GM12878 (cell line): ENCODE measurements around the gene CDH4. TPM values are rescaled to one million over a fixed set of nuclear protein-coding genes. Genes with fewer than 3 reads are reported as not detected.

ENCODE experiments used
- ATAC-seq: fragments of 200-7000 bp; cut with Tn5 transposase; 3 replicates; pipeline ENCODE4 v1.9.1; 2020; ENCODE audit warnings: mild to moderate bottlenecking, moderate library complexity
- BruUV-seq: library from RNA; stranded (reverse); fragments of 400-500 nt; replicated peaks from 2 replicates; lab custom pipeline; 2021; lab: Mats Ljungman, UMichigan
- CTCF ChIA-PET: fragments of 300-600 bp; sonication (Branson Sonifier 250); formaldehyde crosslinking; extraction: SDS; loops from one replicate; lab custom pipeline; 2021; ENCODE audit warnings: inconsistent platforms; lab: Yijun Ruan, JAX
- POLR2A ChIA-PET: fragments of 350-600 bp; formaldehyde crosslinking; extraction: SDS; loops from one replicate; lab custom pipeline; 2021; ENCODE audit warnings: inconsistent platforms; lab: Charles Lee
- RAD21 ChIA-PET: fragments of 300-600 bp; sonication (Branson Sonifier 250); formaldehyde crosslinking; loops from one replicate; lab custom pipeline; 2023; ENCODE audit warnings: antibody characterized with exemption; ENCODE audit not compliant: unreplicated experiment; lab: Charles Lee
- SMC1A ChIA-PET: fragments of 300-600 bp; sonication (Branson Sonifier 250); formaldehyde crosslinking; loops from one replicate; lab custom pipeline; 2023; ENCODE audit not compliant: unreplicated experiment, uncharacterized antibody; lab: Charles Lee
- DNase-seq: peaks from one replicate; pipeline ENCODE4 v3.0.0-alpha.2; 2011; ENCODE audit warnings: low read depth, low spot score
- FAIRE-seq: peaks from 3 replicates; lab custom pipeline; 2011; peaks lifted over from hg19 to GRCh38; lab: Jason Lieb, UNC
- H2AFZ ChIP-seq: 2 replicates; pipeline ENCODE4 v1.6.0; 2011; ENCODE audit warnings: low read depth, low read length, control low read depth; ENCODE audit not compliant: control insufficient read depth
- H3K27ac ChIP-seq: 2 replicates; pipeline ENCODE4 v1.5.1; 2011; ENCODE audit warnings: control low read depth; ENCODE audit not compliant: control insufficient read depth, insufficient read depth
- H3K27me3 ChIP-seq, 2 experiments: replicated peaks in 1 of 2; 2 replicates each; pipeline versions ENCODE4 v1.6.0 to v1.6.1; 2011; ENCODE audit warnings: low read length in 1 of 2; ENCODE audit not compliant: control insufficient read depth in 2 of 2, insufficient read depth in 2 of 2
- H3K36me3 ChIP-seq, 2 experiments: 2 replicates each; pipeline ENCODE4 v1.5.1; 2011; ENCODE audit warnings: low read length in 1 of 2; ENCODE audit not compliant: control insufficient read depth in 2 of 2, insufficient read depth in 2 of 2
- H3K4me1 ChIP-seq: 2 replicates; pipeline ENCODE4 v1.6.1; 2011; ENCODE audit warnings: mild to moderate bottlenecking, low read length, moderate library complexity, mixed read lengths; ENCODE audit not compliant: control insufficient read depth, insufficient read depth
- H3K4me2 ChIP-seq: 2 replicates; pipeline ENCODE4 v1.6.0; 2011; ENCODE audit warnings: control low read depth; ENCODE audit not compliant: control insufficient read depth, insufficient read depth
- H3K4me3 ChIP-seq: fragments of 200-600 bp; sonication (generic); 2 replicates; pipeline ENCODE4 v1.5.1; 2016
- H3K79me2 ChIP-seq: 2 replicates; pipeline ENCODE4 v1.6.0; 2011; ENCODE audit warnings: low read length; ENCODE audit not compliant: control insufficient read depth, insufficient read depth
- H3K9ac ChIP-seq: 2 replicates; pipeline ENCODE4 v1.8.0; 2011; ENCODE audit warnings: low read length, control low read depth, mixed read lengths; ENCODE audit not compliant: control insufficient read depth, insufficient read depth
- H3K9me3 ChIP-seq: replicated peaks from 3 replicates; pipeline ENCODE4 v1.5.1; 2011; ENCODE audit warnings: mild to moderate bottlenecking, low read length; ENCODE audit not compliant: control insufficient read depth, insufficient read depth
- H4K20me1 ChIP-seq: 2 replicates; pipeline ENCODE4 v1.6.0; 2011; ENCODE audit not compliant: control insufficient read depth, insufficient read depth
- BMI1 ChIP-seq: fragments of 450-650 bp; IDR thresholded peaks from 2 replicates; pipeline ENCODE4 v1.6.1; 2016; ENCODE audit warnings: mild to moderate bottlenecking, moderate library complexity, borderline replicate concordance
- CBX5 ChIP-seq: sonication (generic); IDR thresholded peaks from 2 replicates; pipeline ENCODE4 v1.6.1; 2016; ENCODE audit warnings: low read depth, moderate library complexity, mild to moderate bottlenecking, inconsistent platforms
- CHD4 ChIP-seq: fragments of 200-600 bp; sonication (generic); IDR thresholded peaks from 2 replicates; pipeline ENCODE4 v1.6.1; 2016; ENCODE audit warnings: mild to moderate bottlenecking
- E4F1 ChIP-seq: fragments of 450-650 bp; IDR thresholded peaks from 2 replicates; pipeline ENCODE4 v1.6.1; 2018; ENCODE audit warnings: borderline replicate concordance, mild to moderate bottlenecking; ENCODE audit not compliant: partially characterized antibody
- ETV6 ChIP-seq, 2 experiments: fragments of 450-650 bp in 1 of 2; IDR thresholded peaks in 1 of 2; conservative IDR thresholded peaks in 1 of 2; 2 replicates each; pipeline ENCODE4 v1.6.1; 2014; ENCODE audit warnings: antibody characterized with exemption in 1 of 2, borderline replicate concordance in 1 of 2, low read depth in 1 of 2, mild to moderate bottlenecking in 1 of 2, moderate library complexity in 1 of 2
- GATAD2B ChIP-seq: fragments of 450-650 bp; conservative IDR thresholded peaks from 2 replicates; pipeline ENCODE4 v1.6.1; 2017; ENCODE audit warnings: low read depth, mild to moderate bottlenecking, moderate library complexity
- HDGF ChIP-seq: fragments of 450-650 bp; IDR thresholded peaks from 2 replicates; pipeline ENCODE4 v1.6.1; 2016; ENCODE audit warnings: antibody characterized with exemption
- HSF1 ChIP-seq: fragments of 150-350 bp; IDR thresholded peaks from 2 replicates; pipeline ENCODE4 v1.6.1; 2014; ENCODE audit warnings: mild to moderate bottlenecking, low read depth, low read length
- IRF3 ChIP-seq: fragments of 450-650 bp; IDR thresholded peaks from 2 replicates; pipeline ENCODE4 v1.6.1; 2014; ENCODE audit warnings: mild to moderate bottlenecking
- KDM1A ChIP-seq: fragments of 200-600 bp; sonication (generic); IDR thresholded peaks from 2 replicates; pipeline ENCODE4 v1.6.1; 2016; ENCODE audit warnings: borderline replicate concordance
- MYC ChIP-seq: IDR thresholded peaks from 2 replicates; pipeline ENCODE4 v1.6.1; 2011; ENCODE audit warnings: mild to moderate bottlenecking, low read length, moderate library complexity, inconsistent platforms; ENCODE audit not compliant: insufficient read depth, insufficient replicate concordance, insufficient read length, severe bottlenecking
- SREBF1 ChIP-seq: IDR thresholded peaks from 2 replicates; pipeline ENCODE4 v1.6.1; 2012; ENCODE audit warnings: mild to moderate bottlenecking, low read length
- SUZ12 ChIP-seq: fragments of 200-600 bp; sonication (generic); IDR thresholded peaks from one replicate; pipeline ENCODE4 v1.6.1; 2018; ENCODE audit warnings: antibody characterized with exemption, mild to moderate bottlenecking; ENCODE audit not compliant: unreplicated experiment
- ZNF207 ChIP-seq: fragments of 450-650 bp; IDR thresholded peaks from 2 replicates; pipeline ENCODE4 v1.6.1; 2014; ENCODE audit warnings: antibody characterized with exemption, mild to moderate bottlenecking, borderline replicate concordance
- ZNF217 ChIP-seq: fragments of 450-650 bp; IDR thresholded peaks from 2 replicates; pipeline ENCODE4 v1.6.1; 2017; ENCODE audit warnings: antibody characterized with exemption, mild to moderate bottlenecking
- ZNF274 ChIP-seq: IDR thresholded peaks from one replicate; pipeline ENCODE4 v1.8.0; 2011; ENCODE audit not compliant: insufficient read length, insufficient read depth
- ZNF622 ChIP-seq: fragments of 450-650 bp; IDR thresholded peaks from 2 replicates; pipeline ENCODE4 v1.6.1; 2017; ENCODE audit warnings: mild to moderate bottlenecking, inconsistent platforms
- WGBS: methylation state at CpG from one replicate; pipeline ENCODE4 v1.1.6; 2016; ENCODE audit warnings: low lambda C conversion rate; ENCODE audit not compliant: insufficient replicate concordance, insufficient coverage; ENCODE audit errors: missing lambda C conversion rate; 5-methylcytosine and 5-hydroxymethylcytosine counted together
- in situ Hi-C: fragments of 300-500 bp; cut with MboI; formaldehyde crosslinking; loops from 9 replicates; pipeline ENCODE4 v1.14.3; 2018; ENCODE audit warnings: mixed read lengths
- intact Hi-C: fragments of 100-400 bp; cut with micrococcal nuclease; formaldehyde crosslinking; loops from one replicate; pipeline ENCODE4 v1.14.2; 2022; ENCODE audit not compliant: unreplicated experiment
- polyA plus RNA-seq, 11 experiments: library from polyadenylated mRNA; depleted of rRNA in 4 of 11; unstranded in 6 of 11; stranded (reverse) in 5 of 11; fragments of >200 nt; fragmentation: Nextera tagmentation in 4 of 11; fragmentation: Illumina TruSeq in 1 of 11; extraction: Ambion mirVana in 4 of 11; extraction: Trizol in 1 of 11; gene quantifications; 1 replicate in 1 of 11; 2 replicates in 10 of 11; pipeline versions ENCODE4 v1.2.1 to v1.2.3, GENCODE V29; 2011 to 2016; ENCODE audit warnings: inconsistent platforms in 2 of 11, missing spikeins in 2 of 11, low read depth in 1 of 11
- total RNA-seq, 4 experiments: library from RNA; depleted of rRNA in 3 of 4; stranded (reverse); fragments of >200 nt in 3 of 4; fragmentation: Illumina TruSeq in 1 of 4; extraction: Trizol in 1 of 4; gene quantifications; 2 replicates each; pipeline versions ENCODE4 v1.2.1 to v1.2.3, GENCODE V29; 2013 to 2021

The CDH4 gene
- total and polyA plus RNA-seq, 10 of the 15 experiments (the other 5 are each of a cell fraction or from before 2014, with no cell fraction given) = not detected

- TF ChIP-seq CHD4 (no peak), MYC (no peak), ETV6 (conservative IDR thresholded peaks at IDR 0.05 in 1 of 2, IDR thresholded peaks at IDR 0.05 in 1 of 2; ENCODE audit: borderline replicate concordance in 1 of 2, low read depth in 1 of 2) (no peak), HSF1 (no peak), ZNF622 (no peak), E4F1 (no peak)
Observed at GRCh38 chr20:61435823-61436220, 183.8 kb downstream of the CDH4 start (continued).

- intact Hi-C loops (no loop called here), in situ Hi-C loops (loop anchor here (25.0 kb wide), 1 partner anchor 449 kb away; no protein-coding TSS in a partner anchor)
- Histone ChIP-seq H3K27ac (no peak overlapping the region), H3K36me3 (no peaks in the 10 kb centered on the region), H3K4me3 (no peak overlapping the region), H3K9ac (no peak overlapping the region), H3K4me1 (no peaks in the 10 kb centered on the region), H4K20me1 (no peaks in the 10 kb centered on the region), H3K9me3 (no peaks in the 10 kb centered on the region; the same call in 2 of the 3 replicates), H3K4me2 (no peak overlapping the region), H2AFZ (no peak overlapping the region), H3K79me2 (no peaks in the 10 kb centered on the region), H3K27me3 (no peaks in the 10 kb centered on the region)
- ChIA-PET RAD21 (no interaction called here), POLR2A (no interaction called here), SMC1A (no interaction called here), CTCF (no interaction called here)
- no TSS peak for BruUV-seq
- TF ChIP-seq ZNF207 = no peak
- TF ChIP-seq SREBF1 = no peak
- TF ChIP-seq BMI1 = no peak
- TF ChIP-seq KDM1A = no peak
- no peak for TF ChIP-seq ZNF217
- no peak for TF ChIP-seq ZNF274
- no peak for TF ChIP-seq IRF3
- no peak for TF ChIP-seq CBX5
- no peak for TF ChIP-seq SUZ12
- no peak for TF ChIP-seq HDGF
- no peak for TF ChIP-seq GATAD2B
- 7% methylated on average over 2 of the region's 2 CpGs for WGBS
- FAIRE-seq = no peak
- no peak for ATAC-seq
- no peak for DNase-seq
Observed at GRCh38 chr20:61436283-61436666, 184.2 kb downstream of the CDH4 start.
